K562 (cell line): Measurements from ENCODE around the gene KRTAP10-9.

Experiments used
- CBFB ChIP-seq: sonication (generic); formaldehyde crosslinking; IDR thresholded peaks from 2 replicates; pipeline ENCODE4 v1.4.0; 2020; ENCODE audit warnings: mild to moderate bottlenecking, missing genetic modification reagents
- DPF2 ChIP-seq: fragments of 450-650 bp; IDR thresholded peaks from 2 replicates; pipeline ENCODE4 v1.6.1; 2016
- EP300 ChIP-seq: IDR thresholded peaks from 2 replicates; pipeline ENCODE4 v1.6.1; 2012; ENCODE audit warnings: low read length, improper control_type of control experiment
- EZH2 ChIP-seq: IDR thresholded peaks from 2 replicates; pipeline ENCODE4 v1.6.1; 2012; ENCODE audit warnings: low read depth, mild to moderate bottlenecking, inconsistent platforms, low read length, borderline replicate concordance
- FOXJ3 ChIP-seq: sonication (generic); formaldehyde crosslinking; IDR thresholded peaks from 2 replicates; pipeline ENCODE4 v1.4.0; 2020; ENCODE audit warnings: mild to moderate bottlenecking, missing genetic modification reagents
- FOXK2 ChIP-seq, 2 experiments: fragments of 450-650 bp; IDR thresholded peaks in 1 of 2; conservative IDR thresholded peaks in 1 of 2; 2 replicates each; pipeline ENCODE4 v1.6.1; 2016; ENCODE audit warnings: low read depth in 2 of 2, mild to moderate bottlenecking in 1 of 2
- HMG20A ChIP-seq: fragments of 450-650 bp; formaldehyde crosslinking; conservative IDR thresholded peaks from 2 replicates; pipeline ENCODE4 v1.4.0; 2020; ENCODE audit warnings: mild to moderate bottlenecking, mixed read lengths
- NR1H2 ChIP-seq: sonication (generic); formaldehyde crosslinking; IDR thresholded peaks from 2 replicates; pipeline ENCODE4 v1.4.0; 2020; ENCODE audit warnings: mild to moderate bottlenecking, missing genetic modification reagents
- RFX5 ChIP-seq: IDR thresholded peaks from 2 replicates; pipeline ENCODE4 v1.6.1; 2011; ENCODE audit warnings: low read depth, mild to moderate bottlenecking, improper control_type of control experiment, low read length
- ZNF695 ChIP-seq: fragments of 450-650 bp; formaldehyde crosslinking; IDR thresholded peaks from 2 replicates; pipeline ENCODE4 v1.4.0; 2020; ENCODE audit warnings: mild to moderate bottlenecking, moderate library complexity
- TF ChIP-seq, protein P1 (sequence below), 3 experiments: IDR thresholded peaks in 2 of 3; conservative IDR thresholded peaks in 1 of 3; 2 replicates each; pipeline ENCODE4 v1.5.1; 2011 to 2012; ENCODE audit warnings: low read length in 3 of 3, mild to moderate bottlenecking in 3 of 3, control low read depth in 2 of 3, improper control_type of control experiment in 1 of 3, inconsistent platforms in 1 of 3, low read depth in 1 of 3, mixed read lengths in 1 of 3, moderate library complexity in 1 of 3; ENCODE audit not compliant: insufficient read depth in 2 of 3
- TF ChIP-seq, protein P2 (sequence below): sonication (generic); formaldehyde crosslinking; IDR thresholded peaks from 2 replicates; pipeline ENCODE4 v1.8.0; 2022; ENCODE audit warnings: mild to moderate bottlenecking, missing genetic modification reagents

- TF ChIP-seq DPF2 (no peak), NR1H2 (CRISPR knock-in tag) (no peak), FOXK2 (conservative IDR thresholded peaks at IDR 0.05 in 1 of 2, IDR thresholded peaks at IDR 0.05 in 1 of 2; ENCODE audit: low read depth in 2 of 2) (no peak), RFX5 (no peak), EP300 (no peak), FOXJ3 (CRISPR knock-in tag) (no peak), EZH2 (no peak), CBFB (CRISPR knock-in tag) (no peak), HMG20A (CRISPR knock-in tag) (no peak), ZNF695 (CRISPR knock-in tag) (no peak)
- TF ChIP-seq, protein P1, sequence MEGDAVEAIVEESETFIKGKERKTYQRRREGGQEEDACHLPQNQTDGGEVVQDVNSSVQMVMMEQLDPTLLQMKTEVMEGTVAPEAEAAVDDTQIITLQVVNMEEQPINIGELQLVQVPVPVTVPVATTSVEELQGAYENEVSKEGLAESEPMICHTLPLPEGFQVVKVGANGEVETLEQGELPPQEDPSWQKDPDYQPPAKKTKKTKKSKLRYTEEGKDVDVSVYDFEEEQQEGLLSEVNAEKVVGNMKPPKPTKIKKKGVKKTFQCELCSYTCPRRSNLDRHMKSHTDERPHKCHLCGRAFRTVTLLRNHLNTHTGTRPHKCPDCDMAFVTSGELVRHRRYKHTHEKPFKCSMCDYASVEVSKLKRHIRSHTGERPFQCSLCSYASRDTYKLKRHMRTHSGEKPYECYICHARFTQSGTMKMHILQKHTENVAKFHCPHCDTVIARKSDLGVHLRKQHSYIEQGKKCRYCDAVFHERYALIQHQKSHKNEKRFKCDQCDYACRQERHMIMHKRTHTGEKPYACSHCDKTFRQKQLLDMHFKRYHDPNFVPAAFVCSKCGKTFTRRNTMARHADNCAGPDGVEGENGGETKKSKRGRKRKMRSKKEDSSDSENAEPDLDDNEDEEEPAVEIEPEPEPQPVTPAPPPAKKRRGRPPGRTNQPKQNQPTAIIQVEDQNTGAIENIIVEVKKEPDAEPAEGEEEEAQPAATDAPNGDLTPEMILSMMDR (IDR thresholded peaks at IDR 0.05 in 2 of 3, conservative IDR thresholded peaks at IDR 0.05 in 1 of 3; ENCODE audit: insufficient read depth in 2 of 3, low read depth in 1 of 3, low read length in 3 of 3) = no peak
- TF ChIP-seq, protein P2, sequence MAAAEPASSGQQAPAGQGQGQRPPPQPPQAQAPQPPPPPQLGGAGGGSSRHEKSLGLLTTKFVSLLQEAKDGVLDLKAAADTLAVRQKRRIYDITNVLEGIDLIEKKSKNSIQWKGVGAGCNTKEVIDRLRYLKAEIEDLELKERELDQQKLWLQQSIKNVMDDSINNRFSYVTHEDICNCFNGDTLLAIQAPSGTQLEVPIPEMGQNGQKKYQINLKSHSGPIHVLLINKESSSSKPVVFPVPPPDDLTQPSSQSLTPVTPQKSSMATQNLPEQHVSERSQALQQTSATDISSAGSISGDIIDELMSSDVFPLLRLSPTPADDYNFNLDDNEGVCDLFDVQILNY (CRISPR knock-in tag) = no peak
Observed at GRCh38 chr21:44583089-44583799, 43.6 kb upstream of the KRTAP10-9 start.
